WTC11 (cell line): ENCODE data around the gene APCS. TPM values are rescaled to one million over a fixed set of nuclear protein-coding genes. Genes with fewer than 3 reads are reported as not detected.

Source experiments
- ATAC-seq: fragments of 200-7000 bp; cut with Tn5 transposase; 2 replicates; pipeline ENCODE4 v1.10.0; 2021; ENCODE audit warnings: mild to moderate bottlenecking, moderate library complexity
- CTCF ChIA-PET: fragments of 300-600 bp; sonication (Branson Sonifier 250); formaldehyde crosslinking; loops from one replicate; lab custom pipeline; 2021; ENCODE audit warnings: antibody characterized with exemption; lab: Charles Lee
- POLR2A ChIA-PET: fragments of 350-600 bp; sonication (Branson Sonifier 250); formaldehyde crosslinking; loops from one replicate; lab custom pipeline; 2021; ENCODE audit warnings: antibody characterized with exemption; lab: Charles Lee
- DNase-seq: peaks from one replicate; pipeline ENCODE4 v3.0.0; 2021; ENCODE audit warnings: low spot score
- H3K27ac Mint-ChIP-seq: 2 replicates; pipeline ENCODE4 v1.8.0; 2021; ENCODE audit warnings: mixed read lengths
- H3K27me3 Mint-ChIP-seq: 2 replicates; pipeline ENCODE4 v1.8.0; 2021; ENCODE audit warnings: low read depth, mild to moderate bottlenecking, moderate library complexity, mixed read lengths
- H3K36me3 Mint-ChIP-seq: 2 replicates; pipeline ENCODE4 v1.8.0; 2021; ENCODE audit warnings: mixed read lengths
- H3K4me1 Mint-ChIP-seq: 2 replicates; pipeline ENCODE4 v1.8.0; 2022; ENCODE audit warnings: mixed read lengths
- H3K4me3 Mint-ChIP-seq: 2 replicates; pipeline ENCODE4 v1.8.0; 2021; ENCODE audit warnings: mild to moderate bottlenecking, moderate library complexity, mixed read lengths
- H3K9me3 Mint-ChIP-seq: 2 replicates; pipeline ENCODE4 v1.8.0; 2021; ENCODE audit warnings: mixed read lengths
- ARID4B ChIP-seq: sonication (generic); formaldehyde crosslinking; IDR thresholded peaks from 2 replicates; pipeline ENCODE4 v1.8.0; 2023; ENCODE audit warnings: missing genetic modification reagents, mild to moderate bottlenecking, borderline replicate concordance
- CDX4 ChIP-seq: fragments of 250-450 bp; sonication (Bioruptor Pico); IDR thresholded peaks from 2 replicates; pipeline ENCODE4 v1.9.0; 2021; ENCODE audit warnings: moderate library complexity, mild to moderate bottlenecking, inconsistent platforms, borderline replicate concordance
- CREM ChIP-seq: sonication (generic); formaldehyde crosslinking; IDR thresholded peaks from 2 replicates; pipeline ENCODE4 v1.8.1; 2022; ENCODE audit warnings: mild to moderate bottlenecking, missing genetic modification reagents, moderate library complexity
- CTCF ChIP-seq: fragments of 200-600 bp; IDR thresholded peaks from 2 replicates; pipeline ENCODE4 v1.8.0; 2022; ENCODE audit warnings: antibody characterized with exemption
- E2F1 ChIP-seq: sonication (generic); formaldehyde crosslinking; IDR thresholded peaks from 2 replicates; pipeline ENCODE4 v1.8.0; 2022; ENCODE audit warnings: mild to moderate bottlenecking, missing genetic modification reagents
- FOXK1 ChIP-seq: sonication (generic); formaldehyde crosslinking; IDR thresholded peaks from 2 replicates; pipeline ENCODE4 v1.8.0; 2022; ENCODE audit warnings: mild to moderate bottlenecking, moderate library complexity, missing genetic modification reagents
- GRHL2 ChIP-seq: fragments of 250-450 bp; sonication (Bioruptor Pico); IDR thresholded peaks from 2 replicates; pipeline ENCODE4 v1.8.0; 2022; ENCODE audit warnings: mild to moderate bottlenecking, moderate library complexity; ENCODE audit not compliant: insufficient replicate concordance, severe bottlenecking
- GTF2I ChIP-seq: fragments of 250-450 bp; sonication (Bioruptor Pico); conservative IDR thresholded peaks from 2 replicates; pipeline ENCODE4 v1.4.0; 2021; ENCODE audit warnings: mild to moderate bottlenecking
- IRF1 ChIP-seq: sonication (generic); formaldehyde crosslinking; IDR thresholded peaks from 2 replicates; pipeline ENCODE4 v1.8.0; 2023; ENCODE audit warnings: missing genetic modification reagents
- MLX ChIP-seq: sonication (generic); formaldehyde crosslinking; IDR thresholded peaks from 2 replicates; pipeline ENCODE4 v1.8.1; 2023; ENCODE audit warnings: mild to moderate bottlenecking, missing genetic modification reagents, moderate library complexity
- MXD4 ChIP-seq: fragments of 250-450 bp; sonication (Bioruptor Pico); IDR thresholded peaks from 2 replicates; pipeline ENCODE4 v1.8.0; 2021; ENCODE audit warnings: mild to moderate bottlenecking, moderate library complexity, borderline replicate concordance
- NFATC4 ChIP-seq: fragments of 250-450 bp; sonication (Bioruptor Pico); IDR thresholded peaks from 2 replicates; pipeline ENCODE4 v1.9.0; 2021; ENCODE audit warnings: mild to moderate bottlenecking
- NFE2L1 ChIP-seq: sonication (generic); formaldehyde crosslinking; IDR thresholded peaks from 2 replicates; pipeline ENCODE4 v1.8.1; 2023; ENCODE audit warnings: missing genetic modification reagents
- NR2C2 ChIP-seq: sonication (generic); formaldehyde crosslinking; IDR thresholded peaks from 2 replicates; pipeline ENCODE4 v1.8.0; 2022; ENCODE audit warnings: mild to moderate bottlenecking, missing genetic modification reagents
- TCF7 ChIP-seq: sonication (generic); formaldehyde crosslinking; IDR thresholded peaks from 2 replicates; pipeline ENCODE4 v1.8.0; 2022; ENCODE audit warnings: mild to moderate bottlenecking, low read depth, missing genetic modification reagents, moderate library complexity
- TP53 ChIP-seq: sonication (generic); formaldehyde crosslinking; IDR thresholded peaks from 2 replicates; pipeline ENCODE4 v1.8.1; 2023; ENCODE audit warnings: mild to moderate bottlenecking, missing genetic modification reagents
- USF1 ChIP-seq: sonication (generic); formaldehyde crosslinking; IDR thresholded peaks from 2 replicates; pipeline ENCODE4 v1.8.0; 2022; ENCODE audit warnings: mild to moderate bottlenecking, missing genetic modification reagents
- ZBTB21 ChIP-seq: sonication (generic); formaldehyde crosslinking; IDR thresholded peaks from 2 replicates; pipeline ENCODE4 v1.8.1; 2023; ENCODE audit warnings: mild to moderate bottlenecking, missing genetic modification reagents, borderline replicate concordance
- ZNF138 ChIP-seq: sonication (generic); formaldehyde crosslinking; conservative IDR thresholded peaks from 2 replicates; pipeline ENCODE4 v1.8.1; 2022; ENCODE audit warnings: mild to moderate bottlenecking, moderate library complexity, missing genetic modification reagents
- ZSCAN18 ChIP-seq: fragments of 250-450 bp; sonication (Bioruptor Pico); IDR thresholded peaks from 2 replicates; pipeline ENCODE4 v2.1.2; 2022; ENCODE audit warnings: mild to moderate bottlenecking, moderate library complexity
- total RNA-seq: library from RNA; stranded (reverse); gene quantifications from 3 replicates; pipeline ENCODE4 v1.2.3, GENCODE V29; 2021

The APCS gene
- total RNA-seq, 1 experiment from 2014 or later = 0.44 TPM

GRCh38 chr1:159554261-159554660 is 33.4 kb upstream of the APCS start:
- no peak for DNase-seq
- H3K4me1 Mint-ChIP-seq = peaks cover 5% of the 10 kb centered on the region; the same call in 1 of the 2 replicates
- H3K27me3 Mint-ChIP-seq = peaks cover 2% of the 10 kb centered on the region; the same call in 1 of the 2 replicates
- H3K36me3 Mint-ChIP-seq = no peaks in the 10 kb centered on the region
- no peak overlapping the region for H3K27ac Mint-ChIP-seq
- CTCF ChIA-PET = no interaction called here
- POLR2A ChIA-PET = no interaction called here
- no peak for TF ChIP-seq CREM (CRISPR knock-in tag)
- TF ChIP-seq NFATC4 = no peak
- no peak for TF ChIP-seq GRHL2
- TF ChIP-seq CTCF = no peak
- no peak for TF ChIP-seq ZSCAN18 (CRISPR knock-in tag)
- no peak for TF ChIP-seq FOXK1 (CRISPR knock-in tag)
- TF ChIP-seq, all 79 proteins: peak for 0
- ATAC-seq = no peak
- Mint-ChIP-seq H3K9me3 (peaks cover 7% of the 10 kb centered on the region; the same call in 1 of the 2 replicates), H3K4me3 (no peak overlapping the region)

- DNase-seq = no peak
- H3K27ac Mint-ChIP-seq = no peak overlapping the region
- H3K4me1 Mint-ChIP-seq = peaks cover 5% of the 10 kb centered on the region; the same call in 1 of the 2 replicates
- ATAC-seq = no peak
- H3K36me3 Mint-ChIP-seq = no peaks in the 10 kb centered on the region
- no peak for TF ChIP-seq ZBTB21
- TF ChIP-seq NR2C2 (CRISPR knock-in tag) = no peak
- TF ChIP-seq TP53 (CRISPR knock-in tag) = no peak
- TF ChIP-seq MLX (CRISPR knock-in tag) = no peak
- TF ChIP-seq GTF2I = no peak
- TF ChIP-seq NFE2L1 (CRISPR knock-in tag) = no peak
- no peak for TF ChIP-seq E2F1 (CRISPR knock-in tag)
- no peak for TF ChIP-seq IRF1 (CRISPR knock-in tag)
- H3K9me3 Mint-ChIP-seq = peaks cover 7% of the 10 kb centered on the region
- CTCF ChIA-PET = no interaction called here
- H3K4me3 Mint-ChIP-seq = no peak overlapping the region
- POLR2A ChIA-PET = no interaction called here
- H3K27me3 Mint-ChIP-seq = peaks cover 2% of the 10 kb centered on the region; the same call in 1 of the 2 replicates
Measured at GRCh38 chr1:159554696-159555095, 32.9 kb upstream of the APCS start.

- H3K4me3 Mint-ChIP-seq = no peak overlapping the region
- no peak for ATAC-seq
Measured at GRCh38 chr1:159556931-159557369, 30.7 kb upstream of the APCS start.

More at GRCh38 chr1:159556931-159557369, 30.7 kb upstream of the APCS start:
- Mint-ChIP-seq H3K4me1 (peaks cover 5% of the 10 kb centered on the region; the same call in 1 of the 2 replicates), H3K9me3 (peaks cover 7% of the 10 kb centered on the region), H3K27me3 (no peaks in the 10 kb centered on the region; the same call in 1 of the 2 replicates), H3K36me3 (no peaks in the 10 kb centered on the region), H3K27ac (no peak overlapping the region)
- DNase-seq = no peak
- ChIA-PET POLR2A (no interaction called here), CTCF (no interaction called here)
- no peak for TF ChIP-seq TCF7
- no peak for TF ChIP-seq USF1 (CRISPR knock-in tag)
- no peak for TF ChIP-seq ZNF138
- no peak for TF ChIP-seq CREM (CRISPR knock-in tag)
- TF ChIP-seq CDX4 (CRISPR knock-in tag) = no peak
- TF ChIP-seq MXD4 (CRISPR knock-in tag) = no peak
- TF ChIP-seq ARID4B (CRISPR knock-in tag) = no peak
